OCI-LY1 (cell line): ENCODE results near the gene TAS2R60.
"Not testable (repeated sequence)": the region's sequence is repeated elsewhere in the genome, so short reads cannot be mapped to it uniquely, and the experiment has no call there.

Source experiments
- H2AFZ ChIP-seq: fragments of 200-600 bp; sonication (generic), shearing (Covaris generic); 2 replicates; pipeline ENCODE4 v1.6.0; 2014; ENCODE audit warnings: antibody characterized with exemption, mild to moderate bottlenecking, low read length
- H3F3A ChIP-seq: fragments of 200-600 bp; sonication (generic), shearing (Covaris generic); 2 replicates; pipeline ENCODE4 v1.6.0; 2014; ENCODE audit warnings: mild to moderate bottlenecking, antibody characterized with exemption, low read length, moderate library complexity; ENCODE audit not compliant: insufficient read depth
- H3K27ac ChIP-seq: fragments of 200-600 bp; sonication (generic); 2 replicates; pipeline ENCODE4 v1.5.1; 2014; ENCODE audit warnings: low read length, mixed run types, mild to moderate bottlenecking, low read depth; ENCODE audit not compliant: poor library complexity, severe bottlenecking
- H3K27me3 ChIP-seq: fragments of 200-600 bp; sonication (generic); 2 replicates; pipeline ENCODE4 v1.6.0; 2014; ENCODE audit warnings: antibody characterized with exemption, mild to moderate bottlenecking, low read length, moderate library complexity; ENCODE audit not compliant: insufficient read depth
- H3K36me3 ChIP-seq: fragments of 200-600 bp; sonication (generic); 2 replicates; pipeline ENCODE4 v1.6.1; 2014; ENCODE audit warnings: mild to moderate bottlenecking, antibody characterized with exemption, low read length, moderate library complexity, mixed read lengths; ENCODE audit not compliant: insufficient read depth
- H3K4me1 ChIP-seq: fragments of 200-600 bp; sonication (generic); 2 replicates; pipeline ENCODE4 v1.5.1; 2014; ENCODE audit warnings: mild to moderate bottlenecking, low read length, moderate library complexity; ENCODE audit not compliant: insufficient read depth, severe bottlenecking
- H3K4me2 ChIP-seq: fragments of 200-600 bp; sonication (generic), shearing (Covaris generic); 2 replicates; pipeline ENCODE4 v1.6.1; 2014; ENCODE audit warnings: low read length
- H3K4me3 ChIP-seq: fragments of 200-600 bp; sonication (generic); 2 replicates; pipeline ENCODE4 v1.5.1; 2014; ENCODE audit warnings: low read length, low read depth, mild to moderate bottlenecking, mixed read lengths; ENCODE audit not compliant: poor library complexity, severe bottlenecking
- H3K79me2 ChIP-seq: fragments of 200-600 bp; shearing (Covaris generic); 2 replicates; pipeline ENCODE4 v1.6.1; 2016; ENCODE audit warnings: mixed run types, low read length, mixed read lengths; ENCODE audit not compliant: insufficient read depth
- H3K9ac ChIP-seq: fragments of 200-600 bp; sonication (generic), shearing (Covaris generic); 2 replicates; pipeline ENCODE4 v1.6.1; 2014; ENCODE audit warnings: mild to moderate bottlenecking, low read length, mixed read lengths
- H3K9me2 ChIP-seq: fragments of 200-600 bp; sonication (generic), shearing (Covaris generic); 2 replicates; pipeline ENCODE4 v1.6.1; 2014; ENCODE audit warnings: low read depth, mild to moderate bottlenecking, low read length, mixed read lengths
- H3K9me3 ChIP-seq: fragments of 200-600 bp; shearing (Covaris generic); 2 replicates; pipeline ENCODE4 v1.6.1; 2014; ENCODE audit warnings: low read length, mixed read lengths
- H4K20me1 ChIP-seq: fragments of 200-600 bp; sonication (generic), shearing (Covaris generic); 2 replicates; pipeline ENCODE4 v1.6.0; 2016; ENCODE audit warnings: mild to moderate bottlenecking, low read length; ENCODE audit not compliant: insufficient read depth
- CTCF ChIP-seq: fragments of 200-600 bp; sonication (generic), shearing (Covaris generic); IDR thresholded peaks from 2 replicates; pipeline ENCODE4 v1.5.1; 2017; ENCODE audit warnings: mild to moderate bottlenecking, antibody characterized with exemption, low read length, moderate library complexity, mixed read lengths
- EZH2 ChIP-seq: fragments of 200-600 bp; sonication (generic), shearing (Covaris generic); IDR thresholded peaks from 2 replicates; pipeline ENCODE4 v1.8.0; 2017; ENCODE audit warnings: borderline replicate concordance, mixed run types, mild to moderate bottlenecking, antibody characterized with exemption, low read length, moderate library complexity, mixed read lengths

TAS2R60 gene

GRCh38 chr7:143413123-143413522 is 30.1 kb upstream of the TAS2R60 start:
- Histone ChIP-seq H3K9me3 (no peaks in the 10 kb centered on the region), H3K4me3 (no peak overlapping the region), H3K36me3 (no peaks in the 10 kb centered on the region), H3K4me2 (no peak overlapping the region), H3F3A (no peaks in the 10 kb centered on the region), H3K4me1 (no peaks in the 10 kb centered on the region), H2AFZ (no peak overlapping the region), H3K27me3 (no peaks in the 10 kb centered on the region; the same call in 1 of the 2 replicates), H3K27ac (no peak overlapping the region), H4K20me1 (no peaks in the 10 kb centered on the region), H3K9ac (no peak overlapping the region), H3K9me2 (no peaks in the 10 kb centered on the region), H3K79me2 (no peaks in the 10 kb centered on the region)
- TF ChIP-seq EZH2 (no peak), CTCF (no peak)

- not testable (repeated sequence) for H3K27ac ChIP-seq, H3K4me2 ChIP-seq
These were observed 28.0 kb upstream of the TAS2R60 start for GRCh38 chr7:143415209-143415608.

GRCh38 chr7:143415742-143416397 is 27.4 kb upstream of the TAS2R60 start:
- H3K27ac ChIP-seq: no peak overlapping the region

More at GRCh38 chr7:143415209-143415608, 28.0 kb upstream of the TAS2R60 start:
- not testable (repeated sequence) for H3K4me3 ChIP-seq, H3K4me1 ChIP-seq, H3K36me3 ChIP-seq, H3K27me3 ChIP-seq, H3F3A ChIP-seq, H3K9ac ChIP-seq, H3K9me2 ChIP-seq, H4K20me1 ChIP-seq, H3K79me2 ChIP-seq, H2AFZ ChIP-seq, H3K9me3 ChIP-seq

More at GRCh38 chr7:143415742-143416397, 27.4 kb upstream of the TAS2R60 start:
- H3K4me3 ChIP-seq: no peak overlapping the region
- no peaks in the 10 kb centered on the region for H4K20me1 ChIP-seq
- H3K27me3 ChIP-seq: no peaks in the 10 kb centered on the region; the same call in 1 of the 2 replicates
- no peaks in the 10 kb centered on the region for H3K9me2 ChIP-seq
- TF ChIP-seq CTCF (no peak), EZH2 (no peak)
- no peak overlapping the region for H2AFZ ChIP-seq
- H3K36me3 ChIP-seq: no peaks in the 10 kb centered on the region
- H3K9me3 ChIP-seq: no peaks in the 10 kb centered on the region
- no peaks in the 10 kb centered on the region for H3K4me1 ChIP-seq
- no peaks in the 10 kb centered on the region for H3F3A ChIP-seq
- H3K79me2 ChIP-seq: no peaks in the 10 kb centered on the region
- no peak overlapping the region for H3K4me2 ChIP-seq
- no peak overlapping the region for H3K9ac ChIP-seq
